K562 (cell line): ENCODE data around the gene MICU1. TPM values are rescaled to one million over a fixed set of nuclear protein-coding genes. Genes with fewer than 3 reads are reported as not detected.
A peak's percentile ranks its signal among the peaks of the same experiment; 100 is the strongest.

Source experiments
- SMAD4 ChIP-seq: fragments of 250-450 bp; sonication (Bioruptor Pico); conservative IDR thresholded peaks from 2 replicates; pipeline ENCODE4 v1.8.0; 2021; ENCODE audit warnings: inconsistent platforms, mild to moderate bottlenecking, moderate library complexity
- ZBTB7A ChIP-seq: IDR thresholded peaks from 2 replicates; pipeline ENCODE4 v1.6.1; 2011; ENCODE audit warnings: low read depth, mild to moderate bottlenecking, low read length, moderate library complexity, borderline replicate concordance; ENCODE audit not compliant: control insufficient read depth
- polyA plus RNA-seq, 8 experiments: library from polyadenylated mRNA; depleted of rRNA in 4 of 8; stranded (reverse) in 5 of 8; unstranded in 3 of 8; fragments of >200 nt; fragmentation: Nextera tagmentation in 2 of 8; fragmentation: Illumina TruSeq in 1 of 8; extraction: Ambion mirVana in 2 of 8; extraction: Trizol in 1 of 8; gene quantifications; 2 replicates each; pipeline versions ENCODE4 v1.2.1 to v1.2.3, GENCODE V29; 2011 to 2014; ENCODE audit warnings: inconsistent platforms in 1 of 8, missing spikeins in 1 of 8
- total RNA-seq, 7 experiments: library from RNA; depleted of rRNA in 6 of 7; stranded (reverse); fragments of >200 nt in 6 of 7; fragmentation: Illumina TruSeq in 2 of 7; extraction: Trizol in 2 of 7; gene quantifications; 2 replicates each; pipeline versions ENCODE4 v1.2.1 to v1.2.3, GENCODE V29; 2011 to 2021; ENCODE audit warnings: low replicate concordance in 1 of 7
- TF ChIP-seq, protein P1 (sequence below): sonication (generic); formaldehyde crosslinking; IDR thresholded peaks from 2 replicates; pipeline ENCODE4 v1.8.0; 2022; ENCODE audit warnings: mild to moderate bottlenecking, missing genetic modification reagents
- TF ChIP-seq, protein P2 (sequence below): fragments of 450-650 bp; IDR thresholded peaks from 2 replicates; pipeline ENCODE4 v1.6.1; 2016; ENCODE audit warnings: borderline replicate concordance

The MICU1 gene
- total and polyA plus RNA-seq, 9 of the 15 experiments (the other 6 are each of a cell fraction or from before 2014, with no cell fraction given), result 29.3 to 76.8 (median 48.4) TPM

DNA sequence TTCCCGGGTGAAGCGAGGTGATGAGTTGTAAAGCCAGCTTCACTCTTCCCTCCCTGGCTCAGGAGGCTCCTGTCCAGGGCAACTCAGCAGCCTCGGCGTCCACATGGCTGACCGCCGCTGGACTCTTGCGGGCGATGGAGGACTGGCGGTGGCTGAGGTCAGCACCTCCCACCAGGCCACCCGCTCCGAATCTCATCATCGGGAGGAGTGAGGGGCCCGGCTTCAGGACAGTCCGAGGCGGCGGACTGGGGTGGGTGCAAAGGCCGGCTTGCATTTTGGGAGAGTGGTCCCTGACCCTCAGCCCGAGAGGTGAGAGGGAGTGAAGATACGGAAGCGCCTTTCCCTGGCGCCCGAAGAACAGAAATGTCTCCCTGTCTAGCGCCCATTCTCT is 271.9 kb downstream of the MICU1 start (continued):
- TF ChIP-seq, protein P1, sequence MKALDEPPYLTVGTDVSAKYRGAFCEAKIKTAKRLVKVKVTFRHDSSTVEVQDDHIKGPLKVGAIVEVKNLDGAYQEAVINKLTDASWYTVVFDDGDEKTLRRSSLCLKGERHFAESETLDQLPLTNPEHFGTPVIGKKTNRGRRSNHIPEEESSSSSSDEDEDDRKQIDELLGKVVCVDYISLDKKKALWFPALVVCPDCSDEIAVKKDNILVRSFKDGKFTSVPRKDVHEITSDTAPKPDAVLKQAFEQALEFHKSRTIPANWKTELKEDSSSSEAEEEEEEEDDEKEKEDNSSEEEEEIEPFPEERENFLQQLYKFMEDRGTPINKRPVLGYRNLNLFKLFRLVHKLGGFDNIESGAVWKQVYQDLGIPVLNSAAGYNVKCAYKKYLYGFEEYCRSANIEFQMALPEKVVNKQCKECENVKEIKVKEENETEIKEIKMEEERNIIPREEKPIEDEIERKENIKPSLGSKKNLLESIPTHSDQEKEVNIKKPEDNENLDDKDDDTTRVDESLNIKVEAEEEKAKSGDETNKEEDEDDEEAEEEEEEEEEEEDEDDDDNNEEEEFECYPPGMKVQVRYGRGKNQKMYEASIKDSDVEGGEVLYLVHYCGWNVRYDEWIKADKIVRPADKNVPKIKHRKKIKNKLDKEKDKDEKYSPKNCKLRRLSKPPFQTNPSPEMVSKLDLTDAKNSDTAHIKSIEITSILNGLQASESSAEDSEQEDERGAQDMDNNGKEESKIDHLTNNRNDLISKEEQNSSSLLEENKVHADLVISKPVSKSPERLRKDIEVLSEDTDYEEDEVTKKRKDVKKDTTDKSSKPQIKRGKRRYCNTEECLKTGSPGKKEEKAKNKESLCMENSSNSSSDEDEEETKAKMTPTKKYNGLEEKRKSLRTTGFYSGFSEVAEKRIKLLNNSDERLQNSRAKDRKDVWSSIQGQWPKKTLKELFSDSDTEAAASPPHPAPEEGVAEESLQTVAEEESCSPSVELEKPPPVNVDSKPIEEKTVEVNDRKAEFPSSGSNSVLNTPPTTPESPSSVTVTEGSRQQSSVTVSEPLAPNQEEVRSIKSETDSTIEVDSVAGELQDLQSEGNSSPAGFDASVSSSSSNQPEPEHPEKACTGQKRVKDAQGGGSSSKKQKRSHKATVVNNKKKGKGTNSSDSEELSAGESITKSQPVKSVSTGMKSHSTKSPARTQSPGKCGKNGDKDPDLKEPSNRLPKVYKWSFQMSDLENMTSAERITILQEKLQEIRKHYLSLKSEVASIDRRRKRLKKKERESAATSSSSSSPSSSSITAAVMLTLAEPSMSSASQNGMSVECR (CRISPR knock-in tag), result peak; percentile 49; the same call in 1 of the 2 replicates
- TF ChIP-seq, protein P2, sequence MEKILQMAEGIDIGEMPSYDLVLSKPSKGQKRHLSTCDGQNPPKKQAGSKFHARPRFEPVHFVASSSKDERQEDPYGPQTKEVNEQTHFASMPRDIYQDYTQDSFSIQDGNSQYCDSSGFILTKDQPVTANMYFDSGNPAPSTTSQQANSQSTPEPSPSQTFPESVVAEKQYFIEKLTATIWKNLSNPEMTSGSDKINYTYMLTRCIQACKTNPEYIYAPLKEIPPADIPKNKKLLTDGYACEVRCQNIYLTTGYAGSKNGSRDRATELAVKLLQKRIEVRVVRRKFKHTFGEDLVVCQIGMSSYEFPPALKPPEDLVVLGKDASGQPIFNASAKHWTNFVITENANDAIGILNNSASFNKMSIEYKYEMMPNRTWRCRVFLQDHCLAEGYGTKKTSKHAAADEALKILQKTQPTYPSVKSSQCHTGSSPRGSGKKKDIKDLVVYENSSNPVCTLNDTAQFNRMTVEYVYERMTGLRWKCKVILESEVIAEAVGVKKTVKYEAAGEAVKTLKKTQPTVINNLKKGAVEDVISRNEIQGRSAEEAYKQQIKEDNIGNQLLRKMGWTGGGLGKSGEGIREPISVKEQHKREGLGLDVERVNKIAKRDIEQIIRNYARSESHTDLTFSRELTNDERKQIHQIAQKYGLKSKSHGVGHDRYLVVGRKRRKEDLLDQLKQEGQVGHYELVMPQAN, result peak; percentile 80
- TF ChIP-seq SMAD4 (CRISPR knock-in tag), result peak; percentile 11; the same call in 1 of the 2 replicates
- TF ChIP-seq ZBTB7A, result peak; percentile 30; the same call in 1 of the 2 replicates
